A673 (cell line): ENCODE measurements around the gene SLC5A2. TPM values are rescaled to one million over a fixed set of nuclear protein-coding genes. Genes with fewer than 3 reads are reported as not detected.
"Not testable (repeated sequence)": the region's sequence is repeated elsewhere in the genome, so short reads cannot be mapped to it uniquely, and the experiment has no call there.

Experiments used
- BruUV-seq: library from RNA; stranded (reverse); fragments of 400-500 nt; replicated peaks from 2 replicates; lab custom pipeline; 2021; lab: Mats Ljungman, UMichigan
- CTCF ChIA-PET: fragments of 300-600 bp; sonication (Branson Sonifier 250); formaldehyde crosslinking; loops from one replicate; lab custom pipeline; 2022; ENCODE audit warnings: antibody characterized with exemption; lab: Charles Lee
- POLR2A ChIA-PET: fragments of 300-600 bp; sonication (Branson Sonifier 250); formaldehyde crosslinking; loops from one replicate; lab custom pipeline; 2022; ENCODE audit warnings: antibody characterized with exemption; ENCODE audit not compliant: low non-redundant PET; lab: Charles Lee
- DNase-seq: peaks from one replicate; pipeline ENCODE4 v3.0.0-alpha.2; 2015; ENCODE audit warnings: low spot score
- H3K27ac ChIP-seq: fragments of 200-600 bp; sonication (generic); 2 replicates; pipeline ENCODE4 v1.5.1; 2016; ENCODE audit warnings: mixed run types, low read depth, mild to moderate bottlenecking, mixed read lengths, antibody characterized with exemption, low read length; ENCODE audit not compliant: poor library complexity, severe bottlenecking
- H3K27me3 ChIP-seq: fragments of 200-600 bp; sonication (generic); replicated peaks from 2 replicates; pipeline ENCODE4 v1.6.1; 2017; ENCODE audit warnings: mixed run types, low read depth, mild to moderate bottlenecking, mixed read lengths, antibody characterized with exemption, low read length; ENCODE audit not compliant: insufficient read depth, poor library complexity
- H3K36me3 ChIP-seq: fragments of 200-600 bp; sonication (generic); 2 replicates; pipeline ENCODE4 v1.6.1; 2016; ENCODE audit warnings: mixed run types, mild to moderate bottlenecking, mixed read lengths, antibody characterized with exemption, low read length; ENCODE audit not compliant: insufficient read depth, poor library complexity, severe bottlenecking
- H3K4me1 ChIP-seq: fragments of 200-600 bp; sonication (generic); 2 replicates; pipeline ENCODE4 v1.6.1; 2017; ENCODE audit warnings: mixed run types, mild to moderate bottlenecking, mixed read lengths, antibody characterized with exemption, low read length; ENCODE audit not compliant: insufficient read depth, poor library complexity, severe bottlenecking
- H3K4me3 ChIP-seq: fragments of 200-600 bp; sonication (generic); 2 replicates; pipeline ENCODE4 v1.5.1; 2016; ENCODE audit warnings: low read depth, mixed run types, mild to moderate bottlenecking, mixed read lengths, low read length; ENCODE audit not compliant: poor library complexity, severe bottlenecking
- H3K9me3 ChIP-seq: fragments of 200-600 bp; sonication (generic); 2 replicates; pipeline ENCODE4 v1.6.1; 2016; ENCODE audit warnings: mixed run types, low read depth, mild to moderate bottlenecking, mixed read lengths, antibody characterized with exemption, low read length; ENCODE audit not compliant: poor library complexity, severe bottlenecking
- EZH2 ChIP-seq: fragments of 200-600 bp; sonication (generic); IDR thresholded peaks from 2 replicates; pipeline ENCODE4 v1.6.1; 2017; ENCODE audit warnings: borderline replicate concordance, low read depth, mild to moderate bottlenecking, mixed read lengths, antibody characterized with exemption, low read length; ENCODE audit not compliant: poor library complexity, severe bottlenecking
- intact Hi-C: fragments of 100-400 bp; cut with micrococcal nuclease; formaldehyde crosslinking; loops from one replicate; pipeline ENCODE4 v1.10.0; 2022; ENCODE audit not compliant: unreplicated experiment
- total RNA-seq: library from RNA; stranded (reverse); gene quantifications from 2 replicates; pipeline ENCODE4 v1.2.3, GENCODE V29; 2021
- TF ChIP-seq, protein P1 (sequence below): fragments of 300-800, 200-600 bp; sonication (generic); conservative IDR thresholded peaks from 2 replicates; pipeline ENCODE4 v1.5.1; 2017; ENCODE audit warnings: low read depth, mild to moderate bottlenecking, antibody characterized with exemption, low read length, moderate library complexity, mixed read lengths

Gene SLC5A2
- total RNA-seq, 1 experiment from 2014 or later: not detected

DNA sequence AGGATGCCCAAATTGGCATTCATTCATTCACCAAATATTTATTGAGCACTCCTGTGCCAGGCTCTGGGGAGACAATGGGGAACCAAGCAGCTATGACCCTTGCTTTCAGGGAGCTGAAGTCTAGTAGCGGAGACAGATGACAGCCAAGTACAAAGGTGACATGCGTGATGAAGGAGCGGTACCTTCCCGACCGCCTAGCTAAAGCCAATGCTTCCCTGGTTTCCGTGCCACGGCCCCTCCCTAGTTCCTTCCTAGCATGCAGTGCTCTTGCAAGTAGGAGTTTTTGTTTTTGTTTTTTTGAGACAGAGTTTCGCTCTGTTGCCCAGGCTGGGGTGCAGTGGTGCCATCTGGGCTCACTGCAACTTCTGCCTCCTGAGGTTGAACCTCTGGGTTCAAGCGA, 3.2 kb upstream of the SLC5A2 start:
- TF ChIP-seq, protein P1, sequence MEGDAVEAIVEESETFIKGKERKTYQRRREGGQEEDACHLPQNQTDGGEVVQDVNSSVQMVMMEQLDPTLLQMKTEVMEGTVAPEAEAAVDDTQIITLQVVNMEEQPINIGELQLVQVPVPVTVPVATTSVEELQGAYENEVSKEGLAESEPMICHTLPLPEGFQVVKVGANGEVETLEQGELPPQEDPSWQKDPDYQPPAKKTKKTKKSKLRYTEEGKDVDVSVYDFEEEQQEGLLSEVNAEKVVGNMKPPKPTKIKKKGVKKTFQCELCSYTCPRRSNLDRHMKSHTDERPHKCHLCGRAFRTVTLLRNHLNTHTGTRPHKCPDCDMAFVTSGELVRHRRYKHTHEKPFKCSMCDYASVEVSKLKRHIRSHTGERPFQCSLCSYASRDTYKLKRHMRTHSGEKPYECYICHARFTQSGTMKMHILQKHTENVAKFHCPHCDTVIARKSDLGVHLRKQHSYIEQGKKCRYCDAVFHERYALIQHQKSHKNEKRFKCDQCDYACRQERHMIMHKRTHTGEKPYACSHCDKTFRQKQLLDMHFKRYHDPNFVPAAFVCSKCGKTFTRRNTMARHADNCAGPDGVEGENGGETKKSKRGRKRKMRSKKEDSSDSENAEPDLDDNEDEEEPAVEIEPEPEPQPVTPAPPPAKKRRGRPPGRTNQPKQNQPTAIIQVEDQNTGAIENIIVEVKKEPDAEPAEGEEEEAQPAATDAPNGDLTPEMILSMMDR: no peak
- TF ChIP-seq EZH2: no peak
- POLR2A ChIA-PET: no interaction called here
- Histone ChIP-seq H3K27me3 (peaks cover 3% of the 10 kb centered on the region), H3K9me3 (no peaks in the 10 kb centered on the region), H3K4me1 (no peaks in the 10 kb centered on the region), H3K4me3 (no peak overlapping the region), H3K27ac (no peak overlapping the region), H3K36me3 (no peaks in the 10 kb centered on the region)
- CTCF ChIA-PET: interaction anchor here (0.6 kb wide), 1 partner anchor 34 kb away, joined by 6 read pairs; no protein-coding TSS in a partner anchor
- no peak for DNase-seq
- no TSS peak for BruUV-seq
- intact Hi-C loops: no loop called here

- Histone ChIP-seq H3K4me3 (no peak overlapping the region), H3K27ac (no peak overlapping the region), H3K36me3 (no peaks in the 10 kb centered on the region), H3K4me1 (no peaks in the 10 kb centered on the region), H3K9me3 (no peaks in the 10 kb centered on the region), H3K27me3 (peaks cover 3% of the 10 kb centered on the region)
- ChIA-PET CTCF (no interaction called here), POLR2A (no interaction called here)
- intact Hi-C loops: no loop called here
- no TSS peak for BruUV-seq
- TF ChIP-seq, protein P1: no peak
- no peak for TF ChIP-seq EZH2
- no peak for DNase-seq
Observed at GRCh38 chr16:31480851-31481536, 1.9 kb upstream of the SLC5A2 start.

GRCh38 chr16:31484048-31484447, 1.1 kb downstream of the SLC5A2 start:
- H3K27me3 ChIP-seq, H3K9me3 ChIP-seq, H3K4me3 ChIP-seq, H3K27ac ChIP-seq, DNase-seq, H3K36me3 ChIP-seq, intact Hi-C loops, POLR2A ChIA-PET, BruUV-seq: not testable (repeated sequence)
- H3K4me1 ChIP-seq: peaks cover 12% of the 10 kb centered on the region
- CTCF ChIA-PET: interaction anchor here (0.7 kb wide), 1 partner anchor 214 kb away, joined by 3 read pairs; no protein-coding TSS in a partner anchor
